SIG-M5 (cell line): ENCODE data around the gene LDB2.

ENCODE experiments used
- DNase-seq: peaks from one replicate; lab custom pipeline; 2025; lab: John Stamatoyannopoulos, UW

LDB2 gene

DNA sequence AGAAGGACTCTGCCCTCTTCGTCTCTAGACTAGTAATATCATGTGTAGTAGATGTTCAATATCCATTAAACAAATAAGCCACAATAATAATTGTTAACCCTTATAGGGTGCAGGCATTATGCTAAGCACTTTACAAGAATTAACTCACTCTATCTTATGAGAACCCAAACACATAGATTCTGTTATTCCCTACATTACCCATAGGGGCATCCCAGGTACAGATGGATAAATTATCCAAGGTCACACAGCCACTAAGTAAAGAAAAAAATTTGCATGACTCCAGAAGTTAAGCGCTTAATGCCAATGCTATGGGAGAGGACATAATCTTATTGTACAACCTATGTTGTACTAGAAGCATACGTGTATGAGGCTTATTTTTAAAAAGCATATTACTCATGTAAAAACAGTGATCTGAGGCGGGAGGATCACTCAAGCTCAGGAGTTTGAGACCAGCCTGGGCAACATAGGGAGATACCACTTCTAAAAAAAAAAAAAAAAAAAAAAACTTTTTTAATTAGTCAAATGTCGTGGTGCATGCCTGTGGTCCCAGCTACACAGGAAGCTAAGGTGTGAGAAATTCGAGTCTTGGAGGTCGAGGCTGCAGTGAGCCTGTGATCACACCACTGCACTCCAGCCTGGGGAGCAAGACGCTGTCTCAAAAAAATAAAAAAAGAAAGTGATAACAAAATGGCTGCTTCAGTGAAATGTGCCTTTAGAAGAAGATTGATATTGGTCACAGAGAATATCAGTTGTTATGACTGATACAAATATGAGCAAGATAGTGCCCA is 13.6 kb downstream of the LDB2 start:
- DNase-seq, result no peak

DNA sequence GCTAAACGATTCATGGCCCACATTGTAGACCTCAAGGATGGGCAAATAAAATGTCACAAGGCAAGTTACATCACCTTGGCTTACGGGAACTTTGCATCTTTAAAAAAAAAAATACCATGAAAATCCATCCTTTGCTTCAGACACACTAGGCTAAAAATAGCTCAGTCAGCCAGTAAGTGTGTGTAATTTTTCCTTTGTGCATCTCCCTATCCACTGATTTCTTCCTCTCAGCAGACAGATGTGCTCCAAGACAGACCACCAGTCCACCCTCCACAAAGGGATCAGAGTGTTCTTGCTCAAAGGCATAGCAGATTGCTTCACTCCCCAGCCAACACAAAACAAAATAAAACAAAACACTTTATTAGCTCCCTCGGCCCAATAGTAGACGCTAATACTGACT is 14.6 kb downstream of the LDB2 start:
- no peak for DNase-seq

DNA sequence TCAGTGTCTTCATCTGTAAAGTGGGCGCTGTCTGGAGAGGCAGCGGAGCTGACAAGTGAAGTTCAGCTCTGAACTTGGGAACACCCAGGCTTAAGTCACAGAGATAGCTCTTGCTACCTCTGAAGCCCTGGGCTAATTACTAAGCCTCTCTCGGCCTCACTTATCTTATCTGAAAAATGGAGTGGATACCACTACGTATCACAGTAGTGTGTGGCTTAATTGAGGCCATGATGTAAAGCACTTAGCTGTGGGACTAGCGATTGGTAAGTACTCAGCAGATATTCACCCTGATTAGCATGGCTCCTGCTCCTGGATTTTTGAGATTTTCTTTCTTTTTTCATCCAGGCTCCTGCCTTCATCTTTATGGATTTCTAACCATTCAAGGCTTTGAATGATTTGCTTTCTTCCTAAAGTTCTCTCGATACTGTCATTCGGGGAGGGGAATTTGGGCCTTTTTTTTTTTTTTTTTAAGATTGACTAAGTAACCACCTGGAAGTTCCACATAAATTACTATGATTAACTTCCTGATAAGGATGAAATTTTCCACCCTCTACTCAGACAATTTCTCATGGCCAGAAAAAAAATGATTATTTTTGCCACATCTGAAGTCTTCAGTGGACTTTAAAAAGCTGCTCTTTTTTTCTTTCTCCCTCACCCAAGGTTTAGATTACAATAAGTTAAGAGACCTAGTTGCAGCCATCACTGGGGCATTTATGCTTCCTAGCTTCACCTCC is 17.1 kb downstream of the LDB2 start:
- DNase-seq, result no peak

DNA sequence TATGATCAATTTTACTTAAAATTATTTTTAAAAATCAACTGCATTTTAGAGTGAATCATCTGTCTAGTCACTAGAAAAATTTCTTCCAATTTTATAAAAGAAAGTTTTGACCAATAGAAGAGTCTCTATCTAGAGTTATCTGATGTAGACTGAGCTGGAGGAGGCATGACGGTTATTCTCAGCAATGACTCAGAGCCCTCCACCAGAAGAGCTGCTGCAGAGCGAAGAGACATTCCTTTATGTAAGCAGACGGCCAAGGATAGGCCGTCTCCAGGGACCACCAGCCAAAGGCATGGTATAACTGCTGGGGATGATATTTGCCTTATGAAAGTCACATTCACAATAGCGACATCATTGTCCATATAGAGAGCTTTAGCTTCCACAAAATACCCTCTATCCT is 23.0 kb downstream of the LDB2 start:
- no peak for DNase-seq

DNA sequence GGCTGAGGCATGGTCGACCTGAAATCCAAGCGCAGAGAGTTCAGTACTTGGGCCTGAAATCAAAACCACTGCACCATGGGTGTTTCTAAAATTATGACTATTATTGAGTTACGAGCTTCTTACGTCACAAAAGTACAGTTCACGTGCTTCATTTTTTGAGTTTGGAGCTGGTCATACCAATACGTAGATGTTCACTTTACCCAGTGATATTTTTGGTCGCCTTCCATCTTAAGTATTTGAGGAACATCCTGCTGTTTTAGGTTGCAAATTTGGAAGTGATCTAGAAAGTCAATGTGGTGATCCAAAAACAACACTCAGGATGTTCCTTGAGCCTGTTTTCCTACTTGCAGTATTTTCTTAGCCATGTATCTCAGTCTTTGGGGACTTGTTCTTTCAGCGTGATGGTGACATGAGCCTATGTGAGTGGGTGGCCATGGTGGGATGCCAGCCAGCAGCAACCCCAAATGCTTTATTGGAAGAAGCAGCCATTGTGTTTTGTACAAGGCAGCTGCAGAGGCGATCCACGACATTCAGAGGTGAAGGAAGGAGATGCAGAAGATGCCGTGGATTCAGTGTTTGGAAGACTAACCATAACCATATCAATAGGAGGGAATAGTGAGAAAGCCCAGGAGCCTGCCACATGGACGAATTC is 28.7 kb downstream of the LDB2 start:
- no peak for DNase-seq

DNA sequence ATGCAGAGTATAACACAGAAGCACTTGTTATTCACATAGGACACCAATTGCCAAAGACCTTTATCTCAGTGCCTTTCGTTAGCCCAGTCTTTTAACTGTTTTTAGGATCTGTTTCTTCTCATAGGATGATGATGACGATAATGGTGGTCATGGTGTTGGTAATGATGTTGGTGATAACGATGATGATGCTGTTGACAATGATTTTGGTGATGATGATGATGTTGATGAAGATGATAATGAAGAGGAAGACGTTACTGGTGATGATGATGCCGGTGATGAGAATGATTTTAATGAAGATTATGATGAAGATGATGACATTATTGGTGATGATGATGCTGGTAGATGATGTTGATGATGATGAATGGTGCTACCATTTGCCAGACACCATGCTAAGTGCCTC is 29.8 kb downstream of the LDB2 start:
- DNase-seq, result no peak

DNA sequence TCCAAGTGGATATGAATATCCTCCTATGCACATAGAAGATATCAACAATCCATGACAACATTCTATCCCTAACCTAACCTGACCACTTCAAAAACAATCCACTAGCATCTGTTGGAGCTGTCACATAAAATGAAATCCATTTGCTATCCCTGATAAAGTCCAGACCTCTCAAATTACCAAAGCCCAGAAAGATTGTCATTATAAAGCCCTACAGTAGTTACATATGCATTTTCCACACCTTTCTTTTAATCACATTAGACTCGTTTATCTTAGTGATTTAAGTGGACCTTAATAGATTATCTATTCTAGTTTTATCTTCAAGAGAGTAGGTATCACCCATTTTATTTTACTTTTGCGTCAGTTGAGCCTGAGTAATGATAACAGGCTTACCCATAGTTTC is 30.6 kb downstream of the LDB2 start:
- no peak for DNase-seq

DNA sequence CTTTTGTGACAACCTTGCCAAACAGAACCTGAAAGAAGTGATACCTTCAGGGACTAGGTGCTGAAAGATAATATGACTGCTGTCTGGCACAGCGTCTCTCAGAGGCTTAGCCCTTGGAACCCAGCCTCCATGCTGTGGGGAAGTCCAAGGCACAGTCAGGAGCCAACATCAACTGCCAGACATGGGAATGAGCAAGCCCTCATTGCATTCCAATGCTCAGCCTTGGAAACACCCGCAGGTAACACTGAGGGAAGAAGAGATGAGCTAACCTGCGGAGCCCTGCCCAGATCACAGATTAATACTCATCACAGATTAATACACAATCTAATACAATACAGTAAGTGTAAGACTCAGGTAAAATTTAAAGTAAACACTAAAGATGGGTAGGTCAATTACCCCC is 31.5 kb downstream of the LDB2 start:
- no peak for DNase-seq

DNA sequence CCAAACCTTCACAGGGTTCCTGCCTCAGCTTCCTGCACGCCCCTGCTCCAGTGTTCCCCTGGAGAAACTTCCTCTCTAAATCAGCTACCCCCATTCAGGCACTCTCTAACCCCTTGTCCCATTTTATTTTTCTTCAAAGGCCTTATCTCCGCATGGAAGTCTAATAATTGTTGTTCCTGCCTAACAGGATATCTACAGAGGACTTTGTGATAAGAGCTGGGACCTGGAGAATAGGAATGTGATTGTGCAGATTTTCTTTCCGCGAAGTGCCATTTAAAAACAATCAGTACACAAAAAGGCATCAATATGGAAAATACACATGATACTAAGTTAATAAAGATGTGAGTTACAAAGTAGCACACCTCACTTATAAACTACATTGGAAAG is 32.6 kb downstream of the LDB2 start:
- DNase-seq, result no peak

DNA sequence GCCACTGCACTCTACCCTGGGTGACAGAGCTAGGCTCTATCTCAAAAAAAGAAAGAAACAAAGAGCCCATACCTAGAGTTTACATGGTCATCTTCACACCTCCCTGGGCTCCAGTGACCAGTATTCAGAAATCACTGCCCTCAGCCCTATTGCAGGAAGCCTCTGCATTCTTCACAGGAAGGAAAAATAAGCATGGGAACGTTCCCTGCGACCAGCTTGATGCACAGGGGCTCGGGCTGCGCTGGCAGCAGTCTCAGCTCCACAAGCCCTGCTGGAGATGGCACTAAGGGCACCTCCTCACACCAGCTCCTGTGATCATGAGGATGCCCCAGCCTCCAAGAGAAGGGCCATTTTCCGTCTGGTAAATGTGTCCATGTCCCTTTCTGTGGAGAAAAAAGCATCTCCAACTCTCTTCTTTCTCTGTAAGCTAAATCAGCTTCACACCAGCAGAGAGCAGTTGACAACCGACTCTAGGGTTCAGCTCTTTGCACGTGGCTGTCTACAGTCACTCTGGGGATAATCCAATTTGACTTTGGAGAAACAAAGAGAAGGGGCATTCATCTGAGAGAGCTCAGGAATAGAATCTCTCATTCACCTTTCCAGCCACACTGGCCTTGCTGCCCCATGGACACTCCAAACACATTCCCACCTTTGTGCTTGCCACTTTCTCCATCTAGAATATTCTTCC is 33.1 kb downstream of the LDB2 start:
- DNase-seq, result no peak

DNA sequence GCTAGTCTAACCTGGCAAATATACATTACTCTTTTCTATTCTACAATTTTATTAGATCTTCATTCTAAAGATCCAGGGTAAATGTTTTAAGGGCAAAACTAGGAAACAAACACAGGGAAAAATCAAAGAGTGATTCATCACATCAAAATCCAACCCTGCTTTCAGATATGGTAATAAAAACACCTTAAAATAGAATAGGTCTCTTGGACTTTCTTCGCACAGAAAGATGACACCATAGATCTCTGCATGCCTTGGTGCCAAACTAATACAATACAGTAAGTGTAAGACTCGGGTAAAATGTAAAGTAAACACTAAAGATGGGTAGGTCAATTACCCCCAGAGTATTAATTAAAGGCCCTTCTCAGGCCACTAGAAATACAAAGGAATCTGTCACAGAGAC is 34.2 kb downstream of the LDB2 start:
- no peak for DNase-seq

DNA sequence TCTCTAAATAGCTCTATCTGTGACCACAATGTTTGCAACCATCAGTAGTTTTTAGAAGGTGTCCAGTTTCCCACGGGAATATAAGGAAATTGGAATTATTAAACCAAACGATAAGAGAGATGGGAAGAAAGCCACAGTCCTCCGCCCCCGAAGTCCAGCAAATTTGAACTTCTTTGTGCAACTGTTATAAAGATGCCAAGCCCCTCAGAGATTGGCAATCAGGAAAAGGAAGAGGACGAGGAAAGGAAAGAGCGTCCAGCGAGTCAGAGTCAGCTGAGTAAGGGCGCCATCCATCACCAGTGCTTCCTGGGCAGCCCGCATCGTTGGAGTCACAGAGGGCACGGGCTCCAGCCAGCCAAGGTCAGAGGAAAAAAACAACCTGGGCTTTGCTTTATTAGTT is 35.7 kb downstream of the LDB2 start:
- DNase-seq, result no peak

DNA sequence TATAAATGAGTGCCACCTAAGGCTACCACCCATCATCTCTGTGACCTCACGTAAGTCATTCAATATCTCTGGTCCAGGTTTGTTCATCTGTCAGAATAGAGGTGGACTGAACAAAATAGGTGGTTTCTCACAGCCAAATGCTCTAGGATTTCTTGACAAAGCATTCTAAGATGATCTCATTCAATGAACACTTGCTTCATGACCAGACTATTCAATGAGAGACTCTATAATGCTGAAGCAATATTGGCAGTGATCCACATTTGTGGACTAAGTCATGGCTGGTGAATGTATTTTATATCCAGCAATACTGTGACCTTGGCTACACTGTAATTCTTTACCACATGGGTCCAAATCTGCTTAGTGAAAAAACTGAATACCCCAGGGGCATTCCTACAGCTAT is 37.9 kb downstream of the LDB2 start:
- no peak for DNase-seq

DNA sequence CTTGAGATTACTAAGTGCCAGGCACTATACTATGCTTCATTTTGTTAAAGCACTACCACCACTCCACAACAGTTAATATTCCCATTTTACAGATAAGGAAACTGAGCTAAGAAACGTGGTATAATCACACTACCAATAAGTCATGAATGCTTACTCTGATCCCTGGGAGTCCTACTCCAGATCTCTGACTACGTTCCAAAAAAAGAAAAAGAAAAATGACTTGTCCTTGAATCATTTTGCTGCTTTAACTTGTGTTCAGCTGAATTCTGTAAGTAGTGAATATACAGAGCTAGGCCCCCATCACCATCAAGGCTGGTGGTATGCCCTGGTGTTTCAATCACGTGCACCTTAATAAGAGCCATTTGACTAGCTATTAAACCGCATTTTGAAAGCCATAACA is 39.4 kb downstream of the LDB2 start:
- DNase-seq, result no peak

DNA sequence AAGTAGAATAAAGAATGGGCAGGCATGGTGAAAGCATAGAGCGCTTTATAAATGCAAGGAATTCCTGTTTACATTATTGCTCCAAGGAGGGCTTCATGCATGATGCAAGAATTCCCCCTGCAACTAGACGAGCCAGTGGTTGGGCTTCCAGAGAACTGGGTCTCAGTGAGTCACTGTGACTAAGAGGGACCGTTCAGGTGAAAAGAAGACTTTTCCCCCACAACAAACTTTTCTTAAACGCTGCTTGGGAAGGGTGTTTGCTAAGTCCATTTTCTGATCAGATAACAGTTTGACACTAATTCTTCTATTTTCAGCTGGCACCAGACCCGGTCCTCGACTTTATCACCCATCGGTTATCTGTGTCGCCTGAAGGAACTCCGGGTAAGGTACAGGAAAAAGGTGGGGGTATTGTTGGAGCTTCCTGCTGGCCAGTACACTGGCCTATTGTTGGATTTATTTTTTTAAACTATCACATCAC is 40.1 kb downstream of the LDB2 start:
- DNase-seq, result no peak

DNA sequence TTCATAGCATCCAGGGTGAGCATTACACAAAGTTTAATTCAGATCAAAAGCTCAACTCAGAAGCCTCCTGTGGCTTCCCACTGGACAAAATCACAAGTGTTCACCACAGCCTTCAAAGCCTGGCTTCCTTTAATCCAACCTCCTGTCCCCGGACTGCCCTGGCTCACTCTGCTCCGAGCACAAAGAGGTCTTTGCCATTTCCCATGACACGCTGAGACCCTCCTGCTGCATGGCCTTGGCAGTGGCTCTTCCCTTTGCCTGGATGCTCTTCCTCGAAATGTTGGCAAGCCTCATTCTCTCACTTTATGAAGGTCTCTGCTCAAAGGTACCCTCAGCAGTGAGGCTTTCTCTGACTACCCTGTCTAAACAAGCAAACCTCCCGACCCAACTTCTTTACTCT is 41.0 kb downstream of the LDB2 start:
- no peak for DNase-seq

DNA sequence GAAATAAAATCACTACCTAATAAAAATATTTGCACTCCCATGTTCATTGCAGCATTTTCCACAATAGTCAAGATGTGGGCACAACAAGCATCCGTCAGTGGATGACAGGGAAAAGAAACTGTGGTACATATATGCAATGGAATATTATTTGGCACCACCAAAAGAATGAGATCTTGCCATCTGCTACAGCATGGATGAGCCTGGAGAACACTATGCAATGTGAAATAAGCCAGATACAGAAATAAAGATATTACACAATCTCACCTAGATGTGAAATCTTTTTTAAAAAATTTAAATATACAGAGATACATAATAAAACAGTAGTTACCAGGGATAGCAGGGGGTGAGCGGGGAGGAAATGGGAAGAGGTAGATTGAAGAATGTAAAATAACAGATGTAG is 44.8 kb downstream of the LDB2 start:
- no peak for DNase-seq

DNA sequence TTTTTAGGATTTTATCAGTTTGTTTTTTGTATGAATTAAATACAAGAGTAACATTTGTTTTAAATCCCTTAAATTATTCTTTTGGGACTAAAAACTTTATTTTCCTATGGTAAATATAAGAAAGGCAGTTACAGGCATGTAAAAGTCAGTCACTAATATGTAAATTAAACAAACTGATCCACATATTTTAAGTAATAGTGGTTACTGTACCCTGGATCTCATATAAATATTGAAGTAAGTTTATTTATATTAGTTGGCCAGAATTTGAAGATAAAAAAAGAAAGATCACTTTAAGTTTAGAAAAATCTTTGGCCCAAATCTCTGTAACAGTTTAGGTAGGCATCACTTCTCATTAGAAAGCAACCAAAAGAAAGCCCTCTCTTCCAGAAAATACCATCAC is 45.8 kb downstream of the LDB2 start:
- DNase-seq, result no peak

DNA sequence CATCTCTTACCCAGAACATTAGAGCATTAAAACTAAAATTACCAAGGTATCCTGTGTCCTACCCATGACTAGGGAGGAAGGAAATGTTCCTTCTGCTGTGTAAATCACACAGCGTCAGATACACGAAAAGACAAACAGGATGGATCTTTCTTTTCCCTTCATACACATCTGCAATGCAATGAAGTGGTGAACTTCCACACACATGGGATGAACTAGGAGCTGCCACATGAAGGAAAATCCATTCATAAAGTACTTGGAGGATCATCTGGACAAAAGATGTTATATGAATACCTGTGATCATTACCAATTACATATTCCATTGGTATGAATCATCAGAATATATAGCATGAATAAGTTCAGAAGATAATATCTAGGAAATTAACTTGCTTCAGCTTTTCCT is 46.2 kb downstream of the LDB2 start:
- DNase-seq, result no peak

DNA sequence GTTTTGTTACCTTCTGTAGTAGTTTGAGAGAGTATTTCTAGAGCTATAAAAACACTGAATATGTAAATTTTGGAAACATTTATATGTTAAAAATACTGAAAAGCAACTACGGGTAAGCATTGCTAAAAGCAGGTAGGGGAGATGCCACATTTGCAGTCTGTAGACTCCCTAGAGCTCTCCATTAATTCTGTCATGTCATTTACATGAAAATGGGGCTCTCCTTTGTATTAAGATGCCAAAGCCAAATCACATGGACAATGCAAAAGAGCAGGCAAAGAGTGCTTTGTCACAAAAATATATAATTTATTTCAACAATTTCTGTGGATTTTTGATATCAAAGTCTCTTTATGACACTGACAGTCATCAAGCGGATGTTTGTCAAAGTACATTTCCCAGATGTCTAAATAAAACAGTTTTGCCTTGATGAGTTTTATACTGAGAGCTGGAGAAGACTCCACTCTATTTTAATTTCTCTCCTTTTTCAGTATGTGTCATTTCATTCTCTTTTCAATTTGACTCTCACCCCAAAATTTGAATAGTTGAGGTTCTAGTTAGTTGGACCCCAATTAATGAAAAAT is 51.8 kb downstream of the LDB2 start:
- DNase-seq, result no peak

DNA sequence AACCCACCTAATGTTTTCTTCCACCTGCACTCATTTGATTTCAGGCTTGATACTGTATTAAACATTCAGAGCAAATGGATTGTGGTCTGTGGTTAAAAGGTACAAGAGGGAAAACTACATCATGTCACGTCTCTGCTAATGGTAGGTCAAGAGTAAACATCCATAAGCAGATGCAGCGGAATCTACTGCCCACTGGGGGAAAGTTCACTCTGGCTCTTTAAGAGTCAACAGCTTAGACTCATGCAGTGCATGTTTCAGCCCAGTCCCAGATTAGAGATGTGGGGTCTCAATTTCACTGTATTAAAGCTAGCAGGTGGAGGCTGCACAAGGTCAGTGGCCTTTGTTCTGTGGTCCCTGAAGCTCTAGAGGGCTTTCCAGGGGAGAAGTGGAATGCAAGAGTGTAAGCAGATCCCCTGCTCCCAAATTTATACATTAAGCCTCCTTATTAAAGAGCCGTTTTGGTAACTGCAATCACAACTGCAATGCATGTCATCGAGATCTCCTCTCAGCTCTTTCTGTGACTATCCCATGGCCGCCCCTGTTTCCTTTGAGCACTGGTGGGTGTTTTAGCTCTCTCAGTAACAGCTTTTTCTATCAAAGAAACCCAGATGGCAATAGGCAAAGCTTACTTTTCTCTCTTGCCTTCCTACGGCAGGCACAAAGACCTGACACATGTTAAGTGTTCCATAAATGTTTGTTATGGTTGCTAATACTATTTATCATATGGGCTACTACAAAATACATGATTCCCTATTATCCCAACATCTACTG is 53.4 kb downstream of the LDB2 start:
- no peak for DNase-seq
